Measurements from ENCODE around the gene CD93. TPM values are rescaled to one million over a fixed set of nuclear protein-coding genes. Genes with fewer than 3 reads are reported as not detected.
A peak's percentile ranks its signal among the peaks of the same experiment; 100 is the strongest.

The CD93 gene
- total RNA-seq, 1 experiment from 2014 or later, result not detected

GRCh38 chr20:23118144-23118543 lies 32.0 kb upstream of the CD93 start:
- no peaks in the 10 kb centered on the region for H3K9me3 ChIP-seq (ENCODE audit: low read length)
- H3K4me3 ChIP-seq (ENCODE audit: low read length), result no peak overlapping the region
- no peaks in the 10 kb centered on the region for H3K79me2 ChIP-seq (ENCODE audit: low read length)
- no peaks in the 10 kb centered on the region for H3K9me2 ChIP-seq (replicated peaks; ENCODE audit: insufficient read depth, low read length)
- no peaks in the 10 kb centered on the region for H3K27me3 ChIP-seq (ENCODE audit: low read length)
- H2AFZ ChIP-seq (ENCODE audit: low read length), result no peak overlapping the region
- no peak for DNase-seq
- H3K4me1 ChIP-seq (ENCODE audit: low read length), result peaks cover 28% of the 10 kb centered on the region
- H3K36me3 ChIP-seq (ENCODE audit: insufficient read depth, low read length), result no peaks in the 10 kb centered on the region
- H4K20me1 ChIP-seq (ENCODE audit: insufficient read depth, low read depth, low read length), result no peaks in the 10 kb centered on the region
- H3K9ac ChIP-seq (ENCODE audit: low read length), result 0 out of 2 replicates have a peak overlapping the region, but pooled peaks have one; percentile 24
- H3K4me2 ChIP-seq (ENCODE audit: low read depth, low read length, poor library complexity, severe bottlenecking), result no peak overlapping the region
- H3K27ac ChIP-seq (ENCODE audit: low read length), result no peak overlapping the region

GRCh38 chr20:23117738-23118137 lies 31.6 kb upstream of the CD93 start:
- Histone ChIP-seq H3K9ac (ENCODE audit: low read length) (no peak overlapping the region), H3K79me2 (ENCODE audit: low read length) (no peaks in the 10 kb centered on the region), H4K20me1 (ENCODE audit: insufficient read depth, low read depth, low read length) (no peaks in the 10 kb centered on the region), H3K9me2 (replicated peaks; ENCODE audit: insufficient read depth, low read length) (no peaks in the 10 kb centered on the region), H2AFZ (ENCODE audit: low read length) (no peak overlapping the region), H3K27ac (ENCODE audit: low read length) (no peak overlapping the region), H3K4me3 (ENCODE audit: low read length) (no peak overlapping the region), H3K4me2 (ENCODE audit: low read depth, low read length, poor library complexity, severe bottlenecking) (no peak overlapping the region), H3K9me3 (ENCODE audit: low read length) (no peaks in the 10 kb centered on the region), H3K4me1 (ENCODE audit: low read length) (peaks cover 26% of the 10 kb centered on the region), H3K36me3 (ENCODE audit: insufficient read depth, low read length) (no peaks in the 10 kb centered on the region), H3K27me3 (ENCODE audit: low read length) (no peaks in the 10 kb centered on the region)
- DNase-seq, result no peak

GRCh38 chr20:23116311-23117089 lies 30.4 kb upstream of the CD93 start:
- Histone ChIP-seq H3K9me3 (ENCODE audit: low read length) (no peaks in the 10 kb centered on the region), H3K27ac (ENCODE audit: low read length) (no peak overlapping the region), H4K20me1 (ENCODE audit: insufficient read depth, low read depth, low read length) (no peaks in the 10 kb centered on the region), H3K79me2 (ENCODE audit: low read length) (no peaks in the 10 kb centered on the region), H3K9me2 (replicated peaks; ENCODE audit: insufficient read depth, low read length) (no peaks in the 10 kb centered on the region), H3K4me2 (ENCODE audit: low read depth, low read length, poor library complexity, severe bottlenecking) (no peak overlapping the region), H3K36me3 (ENCODE audit: insufficient read depth, low read length) (no peaks in the 10 kb centered on the region), H3K4me1 (ENCODE audit: low read length) (peaks cover 26% of the 10 kb centered on the region), H3K27me3 (ENCODE audit: low read length) (no peaks in the 10 kb centered on the region), H2AFZ (ENCODE audit: low read length) (no peak overlapping the region), H3K4me3 (ENCODE audit: low read length) (no peak overlapping the region), H3K9ac (ENCODE audit: low read length) (no peak overlapping the region)
- no peak for DNase-seq

- Histone ChIP-seq H3K79me2 (ENCODE audit: low read length) (no peaks in the 10 kb centered on the region), H3K9me2 (replicated peaks; ENCODE audit: insufficient read depth, low read length) (no peaks in the 10 kb centered on the region), H3K4me1 (ENCODE audit: low read length) (peaks cover 26% of the 10 kb centered on the region), H3K9me3 (ENCODE audit: low read length) (no peaks in the 10 kb centered on the region), H3K4me3 (ENCODE audit: low read length) (no peak overlapping the region), H2AFZ (ENCODE audit: low read length) (no peak overlapping the region), H3K4me2 (ENCODE audit: low read depth, low read length, poor library complexity, severe bottlenecking) (no peak overlapping the region), H3K27ac (ENCODE audit: low read length) (no peak overlapping the region), H3K36me3 (ENCODE audit: insufficient read depth, low read length) (no peaks in the 10 kb centered on the region), H3K9ac (ENCODE audit: low read length) (no peak overlapping the region), H4K20me1 (ENCODE audit: insufficient read depth, low read depth, low read length) (no peaks in the 10 kb centered on the region), H3K27me3 (ENCODE audit: low read length) (no peaks in the 10 kb centered on the region)
- no peak for DNase-seq
Observed at GRCh38 chr20:23115822-23116221, 29.7 kb upstream of the CD93 start.

GRCh38 chr20:23114448-23115082 lies 28.4 kb upstream of the CD93 start:
- no peak for DNase-seq
- no peaks in the 10 kb centered on the region for H4K20me1 ChIP-seq (ENCODE audit: insufficient read depth, low read depth, low read length)
- no peaks in the 10 kb centered on the region for H3K9me3 ChIP-seq (ENCODE audit: low read length)
- H3K79me2 ChIP-seq (ENCODE audit: low read length), result no peaks in the 10 kb centered on the region
- H3K27ac ChIP-seq (ENCODE audit: low read length), result no peak overlapping the region
- H2AFZ ChIP-seq (ENCODE audit: low read length), result no peak overlapping the region
- no peaks in the 10 kb centered on the region for H3K27me3 ChIP-seq (ENCODE audit: low read length)
- no peaks in the 10 kb centered on the region for H3K9me2 ChIP-seq (replicated peaks; ENCODE audit: insufficient read depth, low read length)
- no peaks in the 10 kb centered on the region for H3K36me3 ChIP-seq (ENCODE audit: insufficient read depth, low read length)
- no peak overlapping the region for H3K4me3 ChIP-seq (ENCODE audit: low read length)
- H3K9ac ChIP-seq (ENCODE audit: low read length), result no peak overlapping the region
- peaks cover 26% of the 10 kb centered on the region for H3K4me1 ChIP-seq (ENCODE audit: low read length)
- no peak overlapping the region for H3K4me2 ChIP-seq (ENCODE audit: low read depth, low read length, poor library complexity, severe bottlenecking)

DNA sequence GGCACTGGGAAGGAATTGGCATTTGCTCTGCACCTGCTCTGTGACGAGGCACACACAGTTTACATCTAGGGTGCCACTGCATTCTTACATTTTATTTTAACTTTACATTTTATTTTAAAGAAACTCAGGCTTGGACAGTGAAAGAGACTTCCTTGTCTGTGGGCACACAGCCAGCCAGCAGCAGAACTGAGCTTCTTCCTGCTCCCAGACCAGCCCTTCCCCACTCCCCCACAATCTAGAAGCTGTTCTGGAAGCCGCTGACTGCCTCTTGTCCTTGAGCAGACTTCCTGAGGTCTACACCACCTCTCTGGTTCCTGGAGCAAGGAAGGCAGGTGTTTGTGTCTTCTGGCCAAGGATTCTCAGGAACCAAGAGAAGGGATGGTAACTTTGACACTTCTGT lies 27.9 kb upstream of the CD93 start:
- Histone ChIP-seq H3K9me2 (replicated peaks; ENCODE audit: insufficient read depth, low read length) (no peaks in the 10 kb centered on the region), H3K27ac (ENCODE audit: low read length) (no peak overlapping the region), H3K4me3 (ENCODE audit: low read length) (no peak overlapping the region), H3K9ac (ENCODE audit: low read length) (no peak overlapping the region), H3K4me2 (ENCODE audit: low read depth, low read length, poor library complexity, severe bottlenecking) (no peak overlapping the region), H3K4me1 (ENCODE audit: low read length) (peaks cover 21% of the 10 kb centered on the region), H2AFZ (ENCODE audit: low read length) (no peak overlapping the region), H3K36me3 (ENCODE audit: insufficient read depth, low read length) (no peaks in the 10 kb centered on the region), H4K20me1 (ENCODE audit: insufficient read depth, low read depth, low read length) (no peaks in the 10 kb centered on the region), H3K27me3 (ENCODE audit: low read length) (no peaks in the 10 kb centered on the region), H3K79me2 (ENCODE audit: low read length) (no peaks in the 10 kb centered on the region), H3K9me3 (ENCODE audit: low read length) (no peaks in the 10 kb centered on the region)
- no peak for DNase-seq

- no peak overlapping the region for H3K4me3 ChIP-seq (ENCODE audit: low read length)
- H4K20me1 ChIP-seq (ENCODE audit: insufficient read depth, low read depth, low read length), result no peaks in the 10 kb centered on the region
- H3K4me2 ChIP-seq (ENCODE audit: low read depth, low read length, poor library complexity, severe bottlenecking), result no peak overlapping the region
- no peaks in the 10 kb centered on the region for H3K9me3 ChIP-seq (ENCODE audit: low read length)
- H3K4me1 ChIP-seq (ENCODE audit: low read length), result peaks cover 9% of the 10 kb centered on the region
- no peaks in the 10 kb centered on the region for H3K9me2 ChIP-seq (replicated peaks; ENCODE audit: insufficient read depth, low read length)
- H2AFZ ChIP-seq (ENCODE audit: low read length), result no peak overlapping the region
- H3K79me2 ChIP-seq (ENCODE audit: low read length), result no peaks in the 10 kb centered on the region
- no peak overlapping the region for H3K27ac ChIP-seq (ENCODE audit: low read length)
- H3K36me3 ChIP-seq (ENCODE audit: insufficient read depth, low read length), result no peaks in the 10 kb centered on the region
- H3K9ac ChIP-seq (ENCODE audit: low read length), result no peak overlapping the region
- H3K27me3 ChIP-seq (ENCODE audit: low read length), result no peaks in the 10 kb centered on the region
- DNase-seq, result no peak
Observed at GRCh38 chr20:23112595-23112994, 26.5 kb upstream of the CD93 start.

DNA sequence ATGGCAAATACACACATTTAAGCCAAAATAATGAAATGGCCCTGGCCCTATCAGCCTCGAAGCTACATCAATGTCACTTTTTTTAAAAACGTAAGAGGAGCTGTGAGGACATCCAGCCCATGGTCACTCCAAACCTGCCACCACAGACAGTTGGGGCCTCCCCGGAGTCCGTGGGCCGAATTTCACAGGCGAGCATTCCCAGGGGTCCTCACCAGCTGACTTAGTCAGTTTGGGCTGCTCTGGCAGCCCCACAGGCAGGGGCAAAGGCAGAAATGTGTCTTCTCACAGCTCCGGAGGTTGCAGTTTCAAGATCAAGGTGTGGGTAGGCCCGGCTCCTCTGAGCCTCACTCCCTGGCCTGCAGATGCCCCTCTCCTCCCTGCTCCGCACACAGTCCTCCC lies 25.8 kb upstream of the CD93 start:
- H3K27me3 ChIP-seq (ENCODE audit: low read length), result no peaks in the 10 kb centered on the region
- H3K4me3 ChIP-seq (ENCODE audit: low read length), result no peak overlapping the region
- no peaks in the 10 kb centered on the region for H3K79me2 ChIP-seq (ENCODE audit: low read length)
- H3K27ac ChIP-seq (ENCODE audit: low read length), result no peak overlapping the region
- no peaks in the 10 kb centered on the region for H3K36me3 ChIP-seq (ENCODE audit: insufficient read depth, low read length)
- no peaks in the 10 kb centered on the region for H3K9me2 ChIP-seq (replicated peaks; ENCODE audit: insufficient read depth, low read length)
- H2AFZ ChIP-seq (ENCODE audit: low read length), result no peak overlapping the region
- no peak for DNase-seq
- H3K9ac ChIP-seq (ENCODE audit: low read length), result no peak overlapping the region
- no peaks in the 10 kb centered on the region for H4K20me1 ChIP-seq (ENCODE audit: insufficient read depth, low read depth, low read length)
- H3K4me1 ChIP-seq (ENCODE audit: low read length), result peaks cover 7% of the 10 kb centered on the region
- H3K9me3 ChIP-seq (ENCODE audit: low read length), result no peaks in the 10 kb centered on the region
- H3K4me2 ChIP-seq (ENCODE audit: low read depth, low read length, poor library complexity, severe bottlenecking), result no peak overlapping the region

Measured in Karpas-422 (cell line).